SK-N-SH treated with all-trans-retinoic acid at 6 μM for 48 hours (cell line): ENCODE results near the gene SKI.

Experiments used
- ISL1 ChIP-seq: fragments of 250-450 bp; sonication (Bioruptor Pico); IDR thresholded peaks from 2 replicates; pipeline ENCODE4 v2.1.2; 2022; ENCODE audit warnings: mild to moderate bottlenecking, moderate library complexity
- TSHZ2 ChIP-seq: fragments of 250-450 bp; sonication (Bioruptor Pico); IDR thresholded peaks from 2 replicates; pipeline ENCODE4 v1.5.0; 2020; ENCODE audit warnings: mild to moderate bottlenecking, moderate library complexity

DNA sequence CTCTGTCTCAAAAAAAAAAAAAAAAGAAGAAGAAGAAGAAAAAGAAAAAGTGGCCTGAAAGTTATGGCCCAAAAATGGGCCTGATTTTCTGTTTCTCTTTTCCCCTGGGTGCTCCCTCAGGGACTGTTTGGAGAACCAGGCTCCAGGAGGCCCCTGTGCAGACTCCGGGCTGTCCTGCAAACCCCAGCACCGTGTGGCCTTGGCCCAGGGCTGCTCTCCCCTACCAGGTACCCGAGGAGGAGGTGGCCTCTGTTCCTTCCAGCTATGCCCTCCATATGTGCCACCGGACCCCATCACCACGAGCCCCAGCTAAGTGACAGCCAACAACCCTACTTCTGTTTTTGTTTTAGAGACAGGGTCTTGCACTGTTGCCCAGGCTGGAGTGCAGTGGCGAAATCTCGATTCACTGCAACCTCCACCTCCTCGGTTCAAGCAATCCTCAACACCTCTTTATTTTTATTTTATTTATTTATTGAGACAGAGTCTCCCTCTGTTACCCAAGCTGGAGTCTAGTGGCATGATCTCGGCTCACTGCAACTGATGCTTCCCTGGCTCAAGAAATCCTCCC is 26.0 kb upstream of the SKI start:
- TF ChIP-seq TSHZ2 (CRISPR knock-in tag) (no peak), ISL1 (CRISPR knock-in tag) (no peak)
